Fibroblast of skin of back (primary cell): Measurements from ENCODE around the gene FAM151A.
"Not testable (repeated sequence)": the region's sequence is repeated elsewhere in the genome, so short reads cannot be mapped to it uniquely, and the experiment has no call there.

Source experiments
- DNase-seq: peaks from one replicate; pipeline ENCODE4 v3.0.0-alpha.2; 2013

The FAM151A gene

DNA sequence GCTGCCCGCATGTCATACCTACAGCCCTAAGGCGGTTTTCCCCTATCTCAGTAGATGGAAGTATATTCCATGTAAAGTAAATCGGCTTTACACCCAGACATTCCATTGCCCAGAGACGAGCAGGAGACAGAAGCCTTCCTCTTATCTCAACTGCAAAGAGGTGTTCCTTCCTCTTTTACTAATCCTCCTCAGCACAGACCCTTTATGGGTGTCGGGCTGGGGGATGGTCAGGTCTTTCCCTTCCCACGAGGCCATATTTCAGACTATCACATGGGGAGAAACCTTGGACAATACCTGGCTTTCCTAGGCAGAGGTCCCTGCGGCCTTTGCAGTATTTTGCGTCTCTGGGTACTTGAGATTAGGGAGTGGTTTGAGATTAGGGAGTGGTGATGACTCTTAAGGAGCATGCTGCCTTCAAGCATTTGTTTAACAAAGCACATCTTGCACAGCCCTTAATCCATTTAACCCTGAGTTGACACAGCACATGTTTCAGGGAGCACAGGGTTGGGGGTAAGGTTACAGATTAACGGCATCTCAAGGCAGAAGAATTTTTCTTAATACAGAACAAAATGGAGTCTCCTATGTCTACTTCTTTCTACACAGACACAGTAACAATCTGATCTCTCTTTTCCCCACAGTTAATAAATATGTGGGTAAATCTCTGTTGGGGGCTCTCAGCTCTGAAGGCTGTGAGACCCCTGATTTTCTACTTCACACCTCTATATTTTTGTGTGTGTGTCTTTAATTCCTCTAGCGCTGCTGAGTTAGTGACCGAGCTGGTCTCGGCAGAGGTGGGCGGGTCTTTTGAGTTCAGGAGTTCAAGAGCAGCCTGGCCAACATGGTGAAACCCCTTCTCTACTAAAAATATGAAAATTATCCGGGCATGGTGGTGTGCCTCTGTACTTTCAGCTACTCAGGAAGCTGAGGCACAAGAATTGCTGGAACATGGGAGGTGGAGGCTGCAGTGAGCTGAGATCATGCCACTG, 13.4 kb upstream of the FAM151A start:
- DNase-seq, result not testable (repeated sequence)

- not testable (repeated sequence) for DNase-seq
Observed at GRCh38 chr1:54635804-54636203, 12.5 kb upstream of the FAM151A start.

DNA sequence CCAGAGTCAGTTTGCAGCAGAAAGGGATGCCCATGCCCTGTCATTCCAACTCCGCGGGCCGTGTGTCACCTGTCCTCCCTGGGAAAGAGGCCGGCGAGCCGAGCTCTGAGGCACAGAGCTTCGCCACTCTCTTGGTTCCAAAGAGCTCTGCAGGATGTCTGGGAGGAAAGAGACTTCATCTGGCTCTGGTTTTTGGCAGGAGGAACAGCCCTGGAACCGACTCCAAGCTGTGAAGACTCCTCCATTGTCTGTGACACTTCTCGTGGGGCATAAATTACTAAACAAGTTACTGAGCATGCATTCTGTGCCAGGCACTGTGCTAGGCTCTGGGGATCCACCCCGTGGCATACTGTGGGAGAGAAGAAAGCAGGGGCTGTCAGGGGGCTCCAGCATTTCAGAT, 3.9 kb upstream of the FAM151A start:
- no peak for DNase-seq

- no peak for DNase-seq
Observed at GRCh38 chr1:54624466-54625464, 1.4 kb upstream of the FAM151A start.

- DNase-seq, result no peak
Observed at GRCh38 chr1:54619749-54620148, 3.6 kb downstream of the FAM151A start.

- DNase-seq, result no peak
Observed at GRCh38 chr1:54615531-54616279, 7.6 kb downstream of the FAM151A start.

DNA sequence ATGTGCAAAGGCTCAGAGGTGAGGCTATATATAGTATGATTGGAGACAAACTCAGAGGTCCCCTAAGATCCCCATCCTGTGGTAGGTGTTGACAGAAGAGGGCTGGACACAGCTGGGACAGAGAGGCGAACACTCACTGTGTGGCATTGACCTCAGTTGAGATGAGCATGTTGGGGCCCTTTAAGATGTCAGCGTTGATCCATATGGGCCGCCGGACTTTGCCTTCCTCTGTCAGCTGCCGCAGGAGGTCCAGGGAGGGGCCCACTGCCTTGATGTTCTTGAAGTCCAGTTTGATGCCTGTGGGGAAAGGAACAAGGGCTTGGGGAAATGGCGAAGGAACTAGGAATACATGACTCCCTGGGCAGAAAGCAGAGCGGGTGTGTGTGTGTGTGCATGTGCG, 8.8 kb downstream of the FAM151A start:
- no peak for DNase-seq

- no peak for DNase-seq
Observed at GRCh38 chr1:54614024-54614423, 9.3 kb downstream of the FAM151A start.

DNA sequence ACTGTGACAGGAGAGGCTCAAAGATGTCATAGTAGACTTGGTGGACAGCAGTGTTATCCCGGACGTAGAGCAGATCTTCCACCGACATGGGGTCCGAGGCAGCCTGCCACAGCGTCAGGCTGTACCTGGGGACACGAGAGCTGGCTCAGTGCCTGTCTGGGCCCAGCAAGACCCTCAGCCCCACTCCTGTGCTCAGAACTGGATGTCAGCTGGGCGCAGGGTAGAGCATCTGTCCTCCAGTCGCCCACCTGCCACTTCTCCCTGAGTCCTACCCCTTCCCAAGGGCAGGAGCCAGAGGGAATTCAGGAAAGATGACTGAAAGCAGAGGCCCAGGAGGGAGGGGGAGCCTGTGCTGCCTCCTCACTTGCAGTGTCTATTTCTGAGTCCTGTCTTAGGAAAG, 11.7 kb downstream of the FAM151A start:
- no peak for DNase-seq

DNA sequence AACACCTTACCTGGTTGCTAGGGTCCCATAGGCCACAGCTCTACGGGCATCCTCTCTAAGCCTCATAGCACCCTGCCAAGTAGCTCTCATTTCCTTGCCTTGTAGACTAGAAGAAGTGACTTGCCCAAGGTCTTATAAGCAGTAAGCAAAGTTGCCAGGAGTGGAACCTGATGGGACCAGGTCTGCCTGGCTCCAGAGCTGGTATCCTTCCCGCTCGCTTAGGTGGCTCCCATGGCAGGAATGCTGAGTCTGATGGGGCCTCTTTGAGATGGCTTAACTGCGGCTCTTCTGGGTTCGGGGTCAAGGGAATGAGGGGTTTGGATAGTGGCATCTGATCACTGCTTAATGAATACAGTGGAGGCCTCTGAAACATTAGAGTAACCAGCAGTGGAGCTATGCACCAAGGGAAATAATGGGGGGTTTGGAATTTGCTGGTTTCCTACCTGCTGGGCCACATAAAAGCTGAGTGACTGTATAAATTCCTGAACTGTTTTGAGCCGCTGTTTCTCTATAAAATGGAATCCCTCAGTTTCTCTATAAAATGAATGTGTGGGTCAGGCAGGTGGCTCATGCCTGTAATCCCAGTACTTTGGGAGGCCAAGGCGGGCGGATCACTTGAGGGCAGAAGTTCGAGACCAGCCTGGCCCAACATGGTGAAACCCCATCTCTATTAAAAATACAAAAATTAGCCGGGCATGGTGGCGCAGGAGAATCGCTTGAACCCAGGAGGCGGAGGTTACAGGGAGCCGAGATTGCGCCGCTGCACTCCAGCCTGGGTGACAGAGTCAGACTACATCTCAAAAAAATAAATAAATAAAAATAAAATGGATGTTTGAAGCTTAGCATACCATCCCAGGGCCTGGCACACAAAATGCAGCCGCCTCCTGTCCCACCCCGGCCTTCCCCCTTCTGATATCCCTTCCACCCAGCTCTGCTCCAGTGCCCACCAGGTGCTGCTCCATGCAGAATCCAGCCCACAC, 12.4 kb downstream of the FAM151A start:
- DNase-seq, result no peak

- no peak for DNase-seq
Observed at GRCh38 chr1:54610048-54610447, 13.3 kb downstream of the FAM151A start.

GRCh38 chr1:54609301-54609921, 13.9 kb downstream of the FAM151A start:
- no peak for DNase-seq

DNA sequence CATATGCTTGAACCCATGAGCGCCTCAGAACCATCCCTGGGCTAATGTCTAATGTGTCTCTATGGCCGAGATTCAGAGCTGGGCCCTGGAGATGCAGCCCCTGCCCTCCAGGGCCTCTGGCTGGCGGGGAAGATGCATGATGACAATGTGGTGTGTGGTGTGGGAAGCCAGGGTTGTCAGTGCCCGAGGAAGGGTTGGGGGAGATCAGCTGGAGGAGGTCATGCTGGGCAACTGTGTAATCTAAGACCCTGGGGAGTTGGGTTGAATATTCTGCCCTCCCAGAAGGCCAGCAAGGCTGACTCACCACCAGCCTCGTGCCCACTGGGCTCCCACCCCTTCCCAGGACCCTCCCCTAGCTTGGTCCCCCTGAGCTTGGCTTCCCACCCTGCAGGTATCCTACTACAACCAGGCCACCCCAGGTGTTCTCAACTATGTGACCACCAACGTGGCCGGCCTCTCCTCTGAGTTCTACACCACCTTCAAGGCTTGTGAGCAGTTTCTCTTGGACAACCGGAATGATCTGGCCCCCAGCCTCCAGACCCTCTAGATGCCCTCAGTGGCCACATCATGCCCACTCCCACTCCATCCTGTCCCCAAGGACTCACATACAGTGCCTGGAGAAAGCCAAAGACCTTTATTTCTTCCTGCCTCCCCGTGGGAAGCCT, 14.6 kb downstream of the FAM151A start:
- no peak for DNase-seq

DNA sequence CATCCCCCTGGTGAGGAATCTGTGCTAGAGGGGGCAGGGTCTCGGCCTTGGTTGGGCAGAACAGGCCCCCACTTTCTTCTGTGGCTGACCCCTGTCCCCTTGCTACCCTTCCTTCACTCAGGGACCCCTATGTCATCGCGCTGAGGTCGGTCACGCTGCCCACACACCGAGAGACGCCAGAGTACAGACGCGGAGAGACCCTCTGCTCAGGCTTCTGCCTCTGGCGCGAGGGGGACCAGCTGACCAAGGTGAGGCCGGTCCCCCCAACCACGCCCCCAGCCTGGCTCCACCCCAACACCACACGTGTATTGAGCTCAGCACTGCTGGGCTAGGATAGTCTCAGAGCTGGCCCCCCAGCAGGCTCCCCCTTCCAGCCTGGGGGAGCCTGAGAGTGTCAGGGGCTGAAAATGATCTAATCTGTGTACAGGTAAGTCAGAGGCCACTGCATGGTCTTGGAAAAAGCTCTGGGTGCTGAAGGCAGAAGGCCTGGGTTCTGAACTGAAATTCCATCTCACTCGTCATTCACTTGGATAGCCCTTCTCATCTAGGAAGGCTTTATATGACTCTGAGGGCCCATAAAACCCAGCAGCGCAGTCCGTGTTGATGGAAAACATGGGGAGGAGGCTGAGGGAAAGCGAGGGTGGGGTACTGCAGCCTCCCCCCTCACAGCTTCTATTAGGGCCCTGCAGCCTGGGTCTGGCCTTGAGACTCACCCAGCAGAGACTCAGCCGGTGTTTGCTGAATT, 15.3 kb downstream of the FAM151A start:
- DNase-seq, result no peak

DNA sequence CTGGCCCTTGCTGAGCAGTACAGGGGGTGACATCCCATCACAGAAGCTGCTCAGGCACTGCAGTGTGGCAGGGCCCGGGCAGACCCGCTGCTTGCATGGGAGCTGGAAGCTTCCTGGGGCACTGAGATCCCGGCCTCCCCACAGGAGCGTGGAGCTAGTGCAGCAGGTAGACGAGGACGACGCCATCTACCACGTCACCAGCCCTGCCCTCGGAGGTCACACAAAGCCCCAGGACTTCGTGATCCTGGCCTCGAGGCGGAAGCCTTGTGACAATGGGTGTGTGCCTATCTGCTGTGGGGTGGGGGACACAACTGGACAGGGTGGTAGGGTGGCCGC, 16.4 kb downstream of the FAM151A start:
- no peak for DNase-seq

- DNase-seq, result no peak
Observed at GRCh38 chr1:54606096-54606989, 17.0 kb downstream of the FAM151A start.

DNA sequence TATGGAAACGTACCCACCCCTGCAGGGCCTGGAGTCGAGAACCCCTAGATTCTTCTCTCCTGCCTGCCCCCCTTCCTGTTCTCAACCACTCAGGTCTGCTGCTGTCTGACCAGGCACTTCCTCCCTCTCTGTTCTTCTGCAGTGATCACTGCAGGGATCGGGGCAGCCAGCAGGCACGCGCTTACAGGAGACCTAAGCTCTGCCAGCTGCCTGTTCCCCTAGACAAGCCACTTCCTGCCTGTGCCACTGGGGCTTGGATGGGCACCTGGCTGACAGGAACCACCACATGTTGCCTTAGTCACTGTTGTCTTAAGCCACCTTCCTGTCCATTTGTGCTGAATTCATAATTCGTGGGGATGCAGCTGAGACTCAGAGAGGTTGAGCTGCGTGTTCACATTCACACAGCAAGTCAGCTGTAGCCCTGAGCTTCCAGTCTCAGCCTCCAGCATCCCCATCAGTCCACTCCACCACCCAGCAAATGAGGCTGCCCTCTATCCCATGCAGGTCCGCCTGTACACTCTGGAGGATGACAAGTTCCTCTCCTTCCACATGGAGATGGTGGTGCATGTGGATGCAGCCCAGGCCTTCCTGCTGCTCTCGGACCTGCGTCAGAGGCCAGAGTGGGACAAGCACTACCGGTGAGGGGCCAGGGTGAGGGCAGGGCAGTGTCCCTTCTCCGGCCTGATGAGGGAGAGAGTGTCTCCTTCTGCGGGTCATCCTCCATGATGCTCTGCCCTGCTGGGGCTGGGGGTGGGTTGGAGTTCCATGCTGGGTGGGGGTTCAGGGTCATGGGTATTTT, 18.6 kb downstream of the FAM151A start:
- DNase-seq, result no peak

DNA sequence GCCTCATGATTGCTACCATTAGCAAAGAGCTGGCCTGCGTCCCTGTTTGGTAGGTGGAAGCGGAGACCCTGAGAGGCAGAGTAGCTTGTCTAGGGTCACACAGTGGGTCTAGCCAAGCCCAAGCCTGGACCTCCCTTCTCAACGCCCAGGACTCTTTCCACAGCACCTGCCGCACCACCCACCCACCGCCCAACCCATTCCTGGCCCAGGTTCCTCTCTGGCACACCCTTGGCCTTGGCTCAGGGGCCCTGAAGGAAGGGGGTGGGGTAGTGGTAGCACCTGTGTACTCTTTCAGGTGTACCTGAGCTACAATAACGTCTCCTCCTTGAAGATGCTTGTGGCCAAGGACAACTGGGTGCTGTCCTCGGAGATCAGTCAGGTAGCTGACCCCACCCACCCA, 19.3 kb downstream of the FAM151A start:
- no peak for DNase-seq
